ENCODE results near the gene CCDC15.

The CCDC15 gene

GRCh38 chr11:125069008-125069407, 115.0 kb downstream of the CCDC15 start:
- DNase-seq, result peak; percentile 35

GRCh38 chr11:125069796-125070195, 115.8 kb downstream of the CCDC15 start:
- DNase-seq, result no peak

- peak; percentile 88 for DNase-seq
Observed at GRCh38 chr11:125070699-125071254, 116.8 kb downstream of the CCDC15 start.

- DNase-seq, result no peak
Observed at GRCh38 chr11:125071435-125071834, 117.4 kb downstream of the CCDC15 start.

GRCh38 chr11:125071846-125072217, 117.8 kb downstream of the CCDC15 start:
- no peak for DNase-seq

- DNase-seq, result no peak
Observed at GRCh38 chr11:125072218-125072960, 118.4 kb downstream of the CCDC15 start.

- DNase-seq, result no peak
Observed at GRCh38 chr11:125072961-125073590, 119.1 kb downstream of the CCDC15 start.

- DNase-seq, result no peak
Observed at GRCh38 chr11:125073616-125074483, 119.8 kb downstream of the CCDC15 start.

GRCh38 chr11:125074511-125075241, 120.7 kb downstream of the CCDC15 start:
- DNase-seq, result peak; percentile 37

GRCh38 chr11:125075242-125075625, 121.2 kb downstream of the CCDC15 start:
- DNase-seq, result no peak

- no peak for DNase-seq
Observed at GRCh38 chr11:125075900-125076317, 121.9 kb downstream of the CCDC15 start.

GRCh38 chr11:125076378-125076945, 122.5 kb downstream of the CCDC15 start:
- no peak for DNase-seq

- no peak for DNase-seq
Observed at GRCh38 chr11:125078016-125078415, 124.0 kb downstream of the CCDC15 start.

- no peak for DNase-seq
Observed at GRCh38 chr11:125078516-125079140, 124.6 kb downstream of the CCDC15 start.

- peak; percentile 78 for DNase-seq
Observed at GRCh38 chr11:125079151-125079877, 125.3 kb downstream of the CCDC15 start.

GRCh38 chr11:125079878-125080530, 126.0 kb downstream of the CCDC15 start:
- no peak for DNase-seq

GRCh38 chr11:125080531-125080911, 126.5 kb downstream of the CCDC15 start:
- no peak for DNase-seq

GRCh38 chr11:125081098-125081798, 127.2 kb downstream of the CCDC15 start:
- DNase-seq, result no peak

- DNase-seq, result no peak
Observed at GRCh38 chr11:125082040-125082439, 128.0 kb downstream of the CCDC15 start.

All from OCI-M1 (cell line).